HTR-8/SVneo (cell line): ENCODE measurements around the gene DNMT3A.
A peak's percentile ranks its signal among the peaks of the same experiment; 100 is the strongest.

Experiments used
- DNase-seq: peaks from one replicate; pipeline ENCODE4 v3.0.0; 2011; ENCODE audit warnings: low spot score, mixed read lengths; ENCODE audit not compliant: insufficient read length
- FAIRE-seq: peaks from 2 replicates; lab custom pipeline; 2011; peaks lifted over from hg19 to GRCh38; lab: Jason Lieb, UNC

DNMT3A gene

GRCh38 chr2:25250331-25251070 is 91.2 kb downstream of the DNMT3A start:
- DNase-seq (no peak), FAIRE-seq (peak; percentile 13)

DNA sequence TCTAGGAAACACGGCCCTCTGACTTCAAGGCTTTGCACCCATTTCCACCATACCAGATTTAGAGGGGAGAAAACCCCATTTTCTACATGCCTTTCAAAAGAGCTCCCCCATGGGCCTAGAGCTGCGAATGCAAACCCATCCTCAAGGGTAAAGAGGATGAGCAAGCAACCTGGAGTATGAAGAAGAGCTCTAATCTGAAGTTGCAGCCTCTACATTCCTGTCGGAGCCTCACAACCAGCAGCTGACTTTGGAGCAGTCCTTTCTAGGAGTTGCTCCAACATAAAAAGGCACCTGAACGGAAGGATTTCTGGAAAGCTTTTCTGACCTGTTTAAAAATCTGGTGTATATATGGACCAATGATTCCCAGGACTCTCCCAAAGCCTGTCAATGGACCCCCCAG is 91.9 kb downstream of the DNMT3A start:
- no peak for FAIRE-seq
- DNase-seq = no peak

GRCh38 chr2:25247792-25248512 is 93.8 kb downstream of the DNMT3A start:
- DNase-seq (no peak), FAIRE-seq (no peak)

- FAIRE-seq (no peak), DNase-seq (no peak)
These were observed 95.0 kb downstream of the DNMT3A start for GRCh38 chr2:25246558-25247290.

DNA sequence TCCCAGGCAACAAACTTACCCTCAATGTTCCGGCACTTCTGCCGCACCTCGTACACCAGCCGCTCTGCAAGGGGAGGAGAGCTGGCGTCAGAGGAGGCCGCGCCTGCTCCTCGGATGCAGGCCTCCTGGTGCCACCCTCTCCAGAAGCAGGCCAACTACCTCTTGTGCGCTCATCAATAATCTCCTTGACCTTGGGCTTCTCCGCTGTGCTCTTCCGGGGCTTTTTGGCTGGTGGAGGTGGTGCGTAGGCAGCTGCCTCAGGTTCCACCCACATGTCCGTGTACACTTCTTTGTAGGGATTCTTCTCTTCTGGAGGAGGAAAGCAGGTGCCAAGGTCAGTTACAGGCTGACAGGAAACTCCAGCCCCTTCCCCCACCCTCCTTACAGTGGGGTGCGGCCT is 95.7 kb downstream of the DNMT3A start:
- FAIRE-seq (no peak), DNase-seq (no peak)

GRCh38 chr2:25245141-25245540 is 96.6 kb downstream of the DNMT3A start:
- DNase-seq (no peak), FAIRE-seq (no peak)

- DNase-seq (no peak), FAIRE-seq (no peak)
These were observed 97.7 kb downstream of the DNMT3A start for GRCh38 chr2:25243995-25244394.

GRCh38 chr2:25241452-25241851 is 100.3 kb downstream of the DNMT3A start:
- FAIRE-seq (no peak), DNase-seq (no peak)

DNA sequence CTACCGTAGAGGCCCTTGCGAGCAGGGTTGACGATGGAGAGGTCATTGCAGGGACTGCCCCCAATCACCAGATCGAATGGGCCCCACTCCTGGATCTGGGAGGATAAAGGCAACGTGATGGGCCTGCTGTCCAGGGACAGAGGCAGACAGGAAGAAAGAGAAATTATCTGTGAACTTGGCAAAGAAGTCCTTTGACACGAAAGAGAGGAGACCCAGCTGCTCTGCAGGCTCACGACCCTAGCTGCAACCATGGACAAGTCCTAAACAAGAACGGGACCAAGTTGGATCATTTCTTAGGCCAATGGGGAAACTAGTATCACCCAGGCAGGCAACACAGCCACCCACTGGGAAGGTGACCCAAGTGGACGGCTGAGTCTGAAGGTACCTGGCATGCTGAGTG is 101.1 kb downstream of the DNMT3A start:
- FAIRE-seq = no peak
- no peak for DNase-seq

GRCh38 chr2:25238920-25239319 is 102.8 kb downstream of the DNMT3A start:
- no peak for FAIRE-seq
- no peak for DNase-seq

GRCh38 chr2:25237764-25238163 is 104.0 kb downstream of the DNMT3A start:
- DNase-seq (no peak), FAIRE-seq (no peak)

DNA sequence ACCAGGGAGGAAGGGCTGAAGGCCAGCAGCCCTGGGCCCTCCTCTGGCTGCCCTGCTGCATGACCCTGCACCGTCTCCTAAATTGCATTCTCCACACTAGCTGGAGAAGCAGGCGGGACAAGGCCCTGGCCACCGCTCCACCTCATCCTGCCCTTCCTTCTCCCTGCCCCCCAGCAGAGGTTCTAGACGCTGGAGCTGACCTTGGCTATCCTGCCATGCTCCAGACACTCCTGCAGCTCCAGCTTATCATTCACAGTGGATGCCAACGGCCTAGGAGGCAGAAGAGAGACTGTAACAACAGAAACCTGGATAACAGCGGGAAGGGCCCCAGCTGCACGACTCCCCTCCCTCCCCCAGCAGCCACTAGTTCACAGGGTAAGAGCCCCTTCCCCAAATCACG is 105.0 kb downstream of the DNMT3A start:
- DNase-seq = no peak
- FAIRE-seq = no peak

GRCh38 chr2:25234738-25235137 is 107.0 kb downstream of the DNMT3A start:
- FAIRE-seq = no peak

DNA sequence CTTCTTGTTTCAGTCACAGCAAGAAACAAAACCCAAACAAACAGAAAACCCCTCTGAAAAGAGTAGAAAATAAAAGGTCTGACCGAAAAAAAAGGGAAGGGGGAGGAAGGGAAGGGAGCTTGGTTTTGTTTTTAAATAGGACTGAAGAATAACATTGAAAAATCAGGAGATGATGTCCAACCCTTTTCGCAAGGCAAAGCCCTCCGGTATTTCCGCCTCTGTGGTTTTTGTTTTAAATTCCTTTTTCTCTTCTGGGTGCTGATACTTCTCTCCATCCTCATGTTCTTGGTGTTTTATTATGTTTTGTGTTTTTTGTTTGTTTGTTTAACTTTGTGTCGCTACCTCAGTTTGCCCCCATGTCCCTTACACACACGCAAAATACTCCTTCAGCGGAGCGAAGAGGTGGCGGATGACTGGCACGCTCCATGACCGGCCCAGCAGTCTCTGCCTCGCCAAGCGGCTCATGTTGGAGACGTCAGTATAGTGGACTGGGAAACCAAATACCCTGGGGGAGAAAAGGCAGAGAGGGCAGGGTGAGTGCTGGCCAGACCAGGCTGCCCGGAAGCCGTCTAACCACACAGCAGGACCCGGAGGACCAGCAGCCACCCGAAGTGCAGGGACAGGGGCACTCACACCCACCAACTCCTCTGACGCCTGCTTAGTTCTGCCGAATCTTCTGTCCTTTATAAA is 107.7 kb downstream of the DNMT3A start:
- FAIRE-seq = no peak
- no peak for DNase-seq

More at GRCh38 chr2:25234738-25235137, 107.0 kb downstream of the DNMT3A start:
- no peak for DNase-seq

DNA sequence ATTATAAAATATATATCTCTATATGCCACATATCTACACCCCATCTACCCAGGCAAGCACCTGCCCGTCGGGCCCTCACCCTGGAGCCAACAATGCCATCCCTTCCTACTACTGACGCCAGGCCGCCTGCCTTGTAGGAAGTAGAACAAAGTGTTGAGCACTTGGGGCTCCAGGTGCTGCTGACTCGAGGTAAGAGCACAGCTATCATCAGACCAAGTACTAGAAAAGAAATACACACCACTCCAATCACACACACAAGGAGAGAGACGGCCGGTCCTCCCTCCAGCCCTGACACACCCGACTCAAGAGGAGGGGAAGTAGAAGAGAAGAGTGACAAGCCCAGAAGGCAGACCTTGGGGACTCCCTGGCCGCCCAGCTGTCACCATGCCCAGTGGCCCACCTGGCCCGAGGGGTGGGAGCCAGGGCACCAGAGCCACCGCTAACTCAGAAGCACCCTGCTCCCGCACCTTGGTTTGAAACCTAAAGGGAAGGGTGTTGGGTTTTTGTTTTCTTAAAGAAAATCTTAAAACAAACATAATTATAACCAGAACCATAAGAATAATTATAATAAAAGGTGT is 109.4 kb downstream of the DNMT3A start:
- FAIRE-seq = no peak
- no peak for DNase-seq

GRCh38 chr2:25230948-25231311 is 110.8 kb downstream of the DNMT3A start:
- DNase-seq (no peak), FAIRE-seq (no peak)

GRCh38 chr2:25230198-25230947 is 111.4 kb downstream of the DNMT3A start:
- DNase-seq (no peak), FAIRE-seq (no peak)

GRCh38 chr2:25229279-25230197 is 112.2 kb downstream of the DNMT3A start:
- FAIRE-seq = no peak
- DNase-seq = no peak
